ENCODE results near the gene NDUFA12. TPM values are rescaled to one million over a fixed set of nuclear protein-coding genes. Genes with fewer than 3 reads are reported as not detected.

The NDUFA12 gene
- total and polyA plus RNA-seq, 2 experiments from 2014 or later = 132 to 152 TPM

DNA sequence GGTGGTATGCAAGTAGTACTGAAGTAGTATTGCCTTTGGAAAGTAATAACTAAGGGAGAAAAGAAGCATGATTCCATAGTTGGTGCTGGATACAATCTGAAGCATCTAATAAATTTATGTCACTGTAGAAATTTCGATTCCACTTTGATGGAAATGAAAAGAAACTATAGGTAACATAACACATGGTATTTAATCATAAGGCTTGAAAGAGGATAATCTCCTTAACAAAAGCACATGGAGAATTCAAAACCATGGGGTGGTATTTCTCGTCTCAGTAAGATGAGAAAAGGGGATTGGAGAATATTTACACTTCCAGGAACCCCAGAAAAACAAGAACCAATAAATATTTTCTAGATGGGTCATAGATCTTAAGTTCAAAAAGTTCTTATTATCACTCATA lies 72.7 kb downstream of the NDUFA12 start:
- WGBS (ENCODE audit: low lambda C conversion rate, missing lambda C conversion rate) = 92% methylated on average over 2 of the region's 2 CpGs
- Histone ChIP-seq H3K9me3 (ENCODE audit: low read depth) (no peaks in the 10 kb centered on the region), H3K27ac (no peak overlapping the region), H3K79me2 (no peaks in the 10 kb centered on the region), H4K20me1 (ENCODE audit: insufficient read depth, poor library complexity, severe bottlenecking) (no peaks in the 10 kb centered on the region), H3K9me2 (replicated peaks; ENCODE audit: insufficient read depth) (no peaks in the 10 kb centered on the region), H3K4me2 (peak overlapping the region; percentile 38), H3K4me3 (no peak overlapping the region), H3K27me3 (no peaks in the 10 kb centered on the region), H3K4me1 (ENCODE audit: insufficient read depth) (no peaks in the 10 kb centered on the region), H3K36me3 (replicated peaks; ENCODE audit: insufficient read depth, low read depth) (no peaks in the 10 kb centered on the region), H2AFZ (no peak overlapping the region)
- no peak for DNase-seq (ENCODE audit: low spot score)
- TF ChIP-seq, protein P1, sequence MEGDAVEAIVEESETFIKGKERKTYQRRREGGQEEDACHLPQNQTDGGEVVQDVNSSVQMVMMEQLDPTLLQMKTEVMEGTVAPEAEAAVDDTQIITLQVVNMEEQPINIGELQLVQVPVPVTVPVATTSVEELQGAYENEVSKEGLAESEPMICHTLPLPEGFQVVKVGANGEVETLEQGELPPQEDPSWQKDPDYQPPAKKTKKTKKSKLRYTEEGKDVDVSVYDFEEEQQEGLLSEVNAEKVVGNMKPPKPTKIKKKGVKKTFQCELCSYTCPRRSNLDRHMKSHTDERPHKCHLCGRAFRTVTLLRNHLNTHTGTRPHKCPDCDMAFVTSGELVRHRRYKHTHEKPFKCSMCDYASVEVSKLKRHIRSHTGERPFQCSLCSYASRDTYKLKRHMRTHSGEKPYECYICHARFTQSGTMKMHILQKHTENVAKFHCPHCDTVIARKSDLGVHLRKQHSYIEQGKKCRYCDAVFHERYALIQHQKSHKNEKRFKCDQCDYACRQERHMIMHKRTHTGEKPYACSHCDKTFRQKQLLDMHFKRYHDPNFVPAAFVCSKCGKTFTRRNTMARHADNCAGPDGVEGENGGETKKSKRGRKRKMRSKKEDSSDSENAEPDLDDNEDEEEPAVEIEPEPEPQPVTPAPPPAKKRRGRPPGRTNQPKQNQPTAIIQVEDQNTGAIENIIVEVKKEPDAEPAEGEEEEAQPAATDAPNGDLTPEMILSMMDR (IDR thresholded peaks at IDR 0.05; ENCODE audit: poor library complexity) = no peak
- TF ChIP-seq EZH2phosphoT487 (IDR thresholded peaks at IDR 0.05; ENCODE audit: low read depth, severe bottlenecking, unreplicated experiment) (no peak), EZH2 (IDR thresholded peaks at IDR 0.05; ENCODE audit: borderline replicate concordance) (no peak)

DNA sequence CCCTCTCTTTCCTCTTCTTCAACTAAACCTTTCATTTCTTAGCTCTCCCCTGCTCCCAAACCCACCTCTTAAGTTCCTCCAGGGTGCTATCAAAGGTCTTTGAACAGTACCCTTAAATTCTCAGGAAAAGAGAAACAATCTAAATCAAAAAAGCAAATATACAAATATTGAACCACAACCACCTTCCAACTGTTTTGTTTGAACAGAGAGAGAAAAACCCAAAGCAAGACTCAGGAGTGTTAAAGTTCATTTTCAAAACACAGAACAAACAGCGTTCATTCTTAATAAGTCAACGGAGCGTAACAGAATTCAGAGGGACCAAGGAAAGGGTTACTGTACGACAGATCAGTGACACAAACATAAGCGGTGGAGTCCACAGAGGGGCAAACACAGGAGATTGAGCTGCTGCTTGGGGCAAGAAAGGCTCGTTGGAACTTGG lies 73.3 kb downstream of the NDUFA12 start:
- DNase-seq (ENCODE audit: low spot score) = no peak
- H4K20me1 ChIP-seq (ENCODE audit: insufficient read depth, poor library complexity, severe bottlenecking) = no peaks in the 10 kb centered on the region
- H3K36me3 ChIP-seq (replicated peaks; ENCODE audit: insufficient read depth, low read depth) = no peaks in the 10 kb centered on the region
- TF ChIP-seq, protein P1 (IDR thresholded peaks at IDR 0.05; ENCODE audit: poor library complexity) = no peak
- TF ChIP-seq EZH2 (IDR thresholded peaks at IDR 0.05; ENCODE audit: borderline replicate concordance) = no peak
- TF ChIP-seq EZH2phosphoT487 (IDR thresholded peaks at IDR 0.05; ENCODE audit: low read depth, severe bottlenecking, unreplicated experiment) = no peak
- H3K4me3 ChIP-seq = no peak overlapping the region
- no peaks in the 10 kb centered on the region for H3K9me2 ChIP-seq (replicated peaks; ENCODE audit: insufficient read depth)
- H2AFZ ChIP-seq = no peak overlapping the region
- H3K27me3 ChIP-seq = no peaks in the 10 kb centered on the region
- no peaks in the 10 kb centered on the region for H3K4me1 ChIP-seq (ENCODE audit: insufficient read depth)
- peak overlapping the region; percentile 38 for H3K4me2 ChIP-seq
- H3K79me2 ChIP-seq = no peaks in the 10 kb centered on the region
- 58% methylated on average over 6 of the region's 6 CpGs for WGBS (ENCODE audit: low lambda C conversion rate, missing lambda C conversion rate)
- no peaks in the 10 kb centered on the region for H3K9me3 ChIP-seq (ENCODE audit: low read depth)
- no peak overlapping the region for H3K27ac ChIP-seq

DNA sequence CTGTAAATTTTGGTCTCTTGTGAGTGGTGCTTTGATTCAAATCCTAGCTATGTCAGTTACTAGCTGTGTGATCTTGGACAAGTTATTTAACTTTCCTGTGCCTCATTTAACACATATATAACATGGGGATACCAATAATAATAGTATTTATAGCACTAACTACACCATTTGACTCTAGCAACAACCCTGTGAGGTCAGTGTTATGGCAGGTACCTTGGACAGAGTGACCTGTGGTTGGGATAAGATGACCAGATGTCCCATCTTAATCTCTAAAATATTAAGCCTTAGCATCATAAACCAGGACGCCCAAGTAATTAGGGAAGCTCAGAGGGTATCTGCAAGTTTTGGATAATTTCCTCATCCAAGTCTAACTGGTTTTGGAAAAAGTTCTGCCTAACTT lies 73.7 kb downstream of the NDUFA12 start:
- H3K9me3 ChIP-seq (ENCODE audit: low read depth) = no peaks in the 10 kb centered on the region
- no peaks in the 10 kb centered on the region for H3K9me2 ChIP-seq (replicated peaks; ENCODE audit: insufficient read depth)
- H3K79me2 ChIP-seq = no peaks in the 10 kb centered on the region
- H3K4me2 ChIP-seq = peak overlapping the region; percentile 38
- no peak for DNase-seq (ENCODE audit: low spot score)
- H3K27me3 ChIP-seq = no peaks in the 10 kb centered on the region
- no peak overlapping the region for H3K27ac ChIP-seq
- 82% methylated on average over 1 of the region's 1 CpG for WGBS (ENCODE audit: low lambda C conversion rate, missing lambda C conversion rate)
- H3K36me3 ChIP-seq (replicated peaks; ENCODE audit: insufficient read depth, low read depth) = no peaks in the 10 kb centered on the region
- H3K4me1 ChIP-seq (ENCODE audit: insufficient read depth) = no peaks in the 10 kb centered on the region
- H2AFZ ChIP-seq = no peak overlapping the region
- TF ChIP-seq EZH2phosphoT487 (IDR thresholded peaks at IDR 0.05; ENCODE audit: low read depth, severe bottlenecking, unreplicated experiment) = no peak
- TF ChIP-seq, protein P1 (IDR thresholded peaks at IDR 0.05; ENCODE audit: poor library complexity) = no peak
- no peak for TF ChIP-seq EZH2 (IDR thresholded peaks at IDR 0.05; ENCODE audit: borderline replicate concordance)
- H3K4me3 ChIP-seq = no peak overlapping the region
- H4K20me1 ChIP-seq (ENCODE audit: insufficient read depth, poor library complexity, severe bottlenecking) = no peaks in the 10 kb centered on the region

DNA sequence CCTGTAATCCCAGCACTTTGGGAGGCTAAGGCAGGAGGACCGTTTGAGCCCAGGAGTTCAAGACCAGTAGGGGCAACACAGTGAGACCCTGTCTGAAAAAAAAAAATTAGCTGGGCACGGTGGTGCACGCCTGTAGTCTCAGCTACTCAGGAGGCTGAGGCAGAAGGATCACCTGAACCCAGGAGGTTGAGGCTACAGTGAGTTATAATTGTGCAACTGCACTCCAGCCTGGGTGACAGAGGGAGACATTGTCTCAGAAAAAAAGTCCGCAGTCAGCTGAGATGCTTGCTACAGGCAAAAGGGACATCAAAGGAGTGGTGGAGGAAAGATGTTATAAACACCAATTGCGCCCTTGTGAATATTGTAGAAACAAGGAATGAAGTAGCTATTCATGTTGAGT lies 77.8 kb downstream of the NDUFA12 start:
- Histone ChIP-seq H3K4me2 (no peak overlapping the region), H3K4me3 (no peak overlapping the region), H3K27me3 (no peaks in the 10 kb centered on the region), H3K36me3 (replicated peaks; ENCODE audit: insufficient read depth, low read depth) (no peaks in the 10 kb centered on the region), H3K9me3 (ENCODE audit: low read depth) (no peaks in the 10 kb centered on the region), H3K27ac (no peak overlapping the region), H3K79me2 (no peaks in the 10 kb centered on the region), H2AFZ (no peak overlapping the region), H4K20me1 (ENCODE audit: insufficient read depth, poor library complexity, severe bottlenecking) (no peaks in the 10 kb centered on the region), H3K4me1 (ENCODE audit: insufficient read depth) (no peaks in the 10 kb centered on the region), H3K9me2 (replicated peaks; ENCODE audit: insufficient read depth) (no peaks in the 10 kb centered on the region)
- 93% methylated on average over 5 of the region's 5 CpGs for WGBS (ENCODE audit: low lambda C conversion rate, missing lambda C conversion rate)
- no peak for DNase-seq (ENCODE audit: low spot score)
- TF ChIP-seq, protein P1 (IDR thresholded peaks at IDR 0.05; ENCODE audit: poor library complexity) = no peak
- TF ChIP-seq EZH2phosphoT487 (IDR thresholded peaks at IDR 0.05; ENCODE audit: low read depth, severe bottlenecking, unreplicated experiment) (no peak), EZH2 (IDR thresholded peaks at IDR 0.05; ENCODE audit: borderline replicate concordance) (no peak)
